ENCODE measurements around the gene THBS3. TPM values are rescaled to one million over a fixed set of nuclear protein-coding genes. Genes with fewer than 3 reads are reported as not detected.

The THBS3 gene
- total RNA-seq, 1 experiment from 2014 or later: 35.9 TPM

DNA sequence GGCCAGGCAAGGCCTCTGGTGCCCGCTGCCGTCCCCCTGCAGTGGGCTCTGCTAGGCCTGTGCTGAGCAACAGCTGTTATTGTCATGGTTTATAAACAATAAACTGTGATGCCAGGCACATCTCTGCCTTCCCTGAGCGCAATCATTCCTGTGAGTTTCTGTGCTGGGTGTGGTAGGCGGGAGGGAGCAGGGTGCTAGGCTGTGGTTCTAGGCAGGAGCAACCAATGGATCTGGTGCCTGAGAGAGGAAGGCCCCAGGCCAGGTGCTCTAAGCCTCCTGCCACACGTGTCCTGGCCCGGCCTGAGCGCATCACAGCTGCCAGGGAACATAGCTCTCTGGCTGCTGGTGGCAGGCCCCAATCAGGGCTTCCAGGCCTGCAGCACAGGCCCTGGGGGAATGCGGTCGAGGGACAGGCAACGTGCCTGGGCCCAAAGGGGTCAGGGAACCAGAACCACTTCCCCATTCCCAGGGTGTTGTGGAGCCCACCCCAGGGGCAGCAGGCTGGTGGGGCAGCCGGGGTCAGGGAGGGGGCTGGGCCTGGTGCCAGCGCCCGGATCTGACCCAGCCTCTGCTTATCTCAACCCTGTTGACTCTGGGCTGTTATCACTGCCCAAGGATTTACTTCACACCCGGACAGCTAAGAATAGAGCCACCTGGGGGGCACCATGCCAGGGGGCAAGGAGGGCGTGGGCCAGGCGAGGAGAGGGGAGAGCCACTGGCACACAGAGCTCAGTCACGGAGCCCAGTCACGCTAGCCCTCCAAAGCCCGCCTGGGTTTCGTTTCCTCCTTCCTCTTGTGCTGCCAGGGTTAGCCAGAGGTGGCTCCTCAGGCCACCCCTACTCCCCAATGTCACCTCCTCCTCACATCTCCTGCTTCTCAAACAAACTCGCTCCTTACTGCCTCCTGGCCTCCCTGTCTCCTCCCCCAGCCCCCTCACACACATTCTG, 22.6 kb downstream of the THBS3 start:
- BruUV-seq (replicated peaks): no TSS peak
- intact Hi-C loops (cut with micrococcal nuclease; ENCODE audit: unreplicated experiment): no loop called here
- ATAC-seq (0 out of 2 replicates have a peak, but pooled peaks have one; percentile 25), DNase-seq (ENCODE audit: low read depth, low spot score) (no peak)
- Histone ChIP-seq H3K36me3 (ENCODE audit: control insufficient read depth, insufficient read depth, low read length) (no peaks in the 10 kb centered on the region), H3K27ac (ENCODE audit: low read length) (no peak overlapping the region), H3K9me3 (ENCODE audit: control insufficient read depth, insufficient read depth, low read depth, low read length) (no peaks in the 10 kb centered on the region), H3K27me3 (ENCODE audit: control insufficient read depth, insufficient read depth, low read length) (no peaks in the 10 kb centered on the region), H3K4me1 (ENCODE audit: control insufficient read depth, insufficient read depth, low read length) (peaks cover 2% of the 10 kb centered on the region), H3K4me3 (ENCODE audit: low read depth in 2 of 2, low read length in 2 of 2) (no peak overlapping the region)
- TF ChIP-seq SIN3A (IDR thresholded peaks at IDR 0.05; ENCODE audit: borderline replicate concordance, insufficient read depth, low read depth, low read length) (no peak), TCF7L2 (IDR thresholded peaks at IDR 0.05; ENCODE audit: low read depth, low read length) (no peak), POLR2AphosphoS5 (IDR thresholded peaks at IDR 0.05; ENCODE audit: low read depth, low read length) (no peak)
- TF ChIP-seq, protein P1, sequence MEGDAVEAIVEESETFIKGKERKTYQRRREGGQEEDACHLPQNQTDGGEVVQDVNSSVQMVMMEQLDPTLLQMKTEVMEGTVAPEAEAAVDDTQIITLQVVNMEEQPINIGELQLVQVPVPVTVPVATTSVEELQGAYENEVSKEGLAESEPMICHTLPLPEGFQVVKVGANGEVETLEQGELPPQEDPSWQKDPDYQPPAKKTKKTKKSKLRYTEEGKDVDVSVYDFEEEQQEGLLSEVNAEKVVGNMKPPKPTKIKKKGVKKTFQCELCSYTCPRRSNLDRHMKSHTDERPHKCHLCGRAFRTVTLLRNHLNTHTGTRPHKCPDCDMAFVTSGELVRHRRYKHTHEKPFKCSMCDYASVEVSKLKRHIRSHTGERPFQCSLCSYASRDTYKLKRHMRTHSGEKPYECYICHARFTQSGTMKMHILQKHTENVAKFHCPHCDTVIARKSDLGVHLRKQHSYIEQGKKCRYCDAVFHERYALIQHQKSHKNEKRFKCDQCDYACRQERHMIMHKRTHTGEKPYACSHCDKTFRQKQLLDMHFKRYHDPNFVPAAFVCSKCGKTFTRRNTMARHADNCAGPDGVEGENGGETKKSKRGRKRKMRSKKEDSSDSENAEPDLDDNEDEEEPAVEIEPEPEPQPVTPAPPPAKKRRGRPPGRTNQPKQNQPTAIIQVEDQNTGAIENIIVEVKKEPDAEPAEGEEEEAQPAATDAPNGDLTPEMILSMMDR (IDR thresholded peaks at IDR 0.05): no peak
- TF ChIP-seq, protein P2, sequence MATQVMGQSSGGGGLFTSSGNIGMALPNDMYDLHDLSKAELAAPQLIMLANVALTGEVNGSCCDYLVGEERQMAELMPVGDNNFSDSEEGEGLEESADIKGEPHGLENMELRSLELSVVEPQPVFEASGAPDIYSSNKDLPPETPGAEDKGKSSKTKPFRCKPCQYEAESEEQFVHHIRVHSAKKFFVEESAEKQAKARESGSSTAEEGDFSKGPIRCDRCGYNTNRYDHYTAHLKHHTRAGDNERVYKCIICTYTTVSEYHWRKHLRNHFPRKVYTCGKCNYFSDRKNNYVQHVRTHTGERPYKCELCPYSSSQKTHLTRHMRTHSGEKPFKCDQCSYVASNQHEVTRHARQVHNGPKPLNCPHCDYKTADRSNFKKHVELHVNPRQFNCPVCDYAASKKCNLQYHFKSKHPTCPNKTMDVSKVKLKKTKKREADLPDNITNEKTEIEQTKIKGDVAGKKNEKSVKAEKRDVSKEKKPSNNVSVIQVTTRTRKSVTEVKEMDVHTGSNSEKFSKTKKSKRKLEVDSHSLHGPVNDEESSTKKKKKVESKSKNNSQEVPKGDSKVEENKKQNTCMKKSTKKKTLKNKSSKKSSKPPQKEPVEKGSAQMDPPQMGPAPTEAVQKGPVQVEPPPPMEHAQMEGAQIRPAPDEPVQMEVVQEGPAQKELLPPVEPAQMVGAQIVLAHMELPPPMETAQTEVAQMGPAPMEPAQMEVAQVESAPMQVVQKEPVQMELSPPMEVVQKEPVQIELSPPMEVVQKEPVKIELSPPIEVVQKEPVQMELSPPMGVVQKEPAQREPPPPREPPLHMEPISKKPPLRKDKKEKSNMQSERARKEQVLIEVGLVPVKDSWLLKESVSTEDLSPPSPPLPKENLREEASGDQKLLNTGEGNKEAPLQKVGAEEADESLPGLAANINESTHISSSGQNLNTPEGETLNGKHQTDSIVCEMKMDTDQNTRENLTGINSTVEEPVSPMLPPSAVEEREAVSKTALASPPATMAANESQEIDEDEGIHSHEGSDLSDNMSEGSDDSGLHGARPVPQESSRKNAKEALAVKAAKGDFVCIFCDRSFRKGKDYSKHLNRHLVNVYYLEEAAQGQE (IDR thresholded peaks at IDR 0.05; ENCODE audit: insufficient read depth in 1 of 2, low read depth in 2 of 2, low read length in 1 of 2): no peak
- in situ Hi-C loops (cut with HindIII; ENCODE audit: low pct_unique_long_range_greater_than_20kb, low sequenced_read_pairs): no loop called here
- ChIA-PET CTCF (no interaction called here), POLR2A (interaction anchor here (0.6 to 1.1 kb wide), 2 partner anchors 10 to 99 kb away, joined by 3 to 4 read pairs; no protein-coding TSS in a partner anchor)

DNA sequence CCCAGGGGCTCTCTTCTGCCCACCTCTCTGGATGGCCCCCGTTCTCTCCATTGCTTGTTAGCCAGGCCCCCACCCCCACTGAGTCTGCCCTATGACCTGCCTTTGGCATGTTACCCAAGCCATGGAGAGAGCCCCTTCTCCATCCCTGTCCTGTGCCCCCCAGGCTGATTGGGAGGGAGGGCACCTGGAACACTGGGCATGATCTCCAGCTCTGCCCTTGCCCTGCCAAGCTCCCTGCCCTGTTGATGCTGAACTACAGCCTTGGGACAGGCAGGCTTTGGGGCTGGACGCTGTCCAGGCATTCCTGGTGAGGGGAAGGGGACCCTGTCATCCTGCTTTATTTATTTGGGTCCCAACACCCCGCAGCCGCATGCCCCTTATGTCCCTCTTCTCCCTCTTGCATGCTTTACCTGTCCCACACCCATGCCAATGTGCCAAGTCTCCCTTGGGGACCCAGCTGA, 23.3 kb downstream of the THBS3 start:
- intact Hi-C loops (cut with micrococcal nuclease; ENCODE audit: unreplicated experiment) (no loop called here), in situ Hi-C loops (cut with HindIII; ENCODE audit: low pct_unique_long_range_greater_than_20kb, low sequenced_read_pairs) (no loop called here)
- TF ChIP-seq SIN3A (IDR thresholded peaks at IDR 0.05; ENCODE audit: borderline replicate concordance, insufficient read depth, low read depth, low read length) (no peak), TCF7L2 (IDR thresholded peaks at IDR 0.05; ENCODE audit: low read depth, low read length) (no peak), POLR2AphosphoS5 (IDR thresholded peaks at IDR 0.05; ENCODE audit: low read depth, low read length) (no peak)
- TF ChIP-seq, protein P2 (IDR thresholded peaks at IDR 0.05; ENCODE audit: insufficient read depth in 1 of 2, low read depth in 2 of 2, low read length in 1 of 2): no peak
- TF ChIP-seq, protein P1 (IDR thresholded peaks at IDR 0.05): no peak
- no peak for DNase-seq (ENCODE audit: low read depth, low spot score)
- peaks cover 2% of the 10 kb centered on the region for H3K4me1 ChIP-seq (ENCODE audit: control insufficient read depth, insufficient read depth, low read length)
- CTCF ChIA-PET: no interaction called here
- H3K27ac ChIP-seq (ENCODE audit: low read length): no peak overlapping the region
- H3K9me3 ChIP-seq (ENCODE audit: control insufficient read depth, insufficient read depth, low read depth, low read length): no peaks in the 10 kb centered on the region
- H3K4me3 ChIP-seq (ENCODE audit: low read depth in 2 of 2, low read length in 2 of 2): no peak overlapping the region
- H3K27me3 ChIP-seq (ENCODE audit: control insufficient read depth, insufficient read depth, low read length): no peaks in the 10 kb centered on the region
- H3K36me3 ChIP-seq (ENCODE audit: control insufficient read depth, insufficient read depth, low read length): no peaks in the 10 kb centered on the region
- ATAC-seq: no peak
- POLR2A ChIA-PET: interaction anchor here (0.6 kb wide), 1 partner anchor 99 kb away, joined by 3 read pairs; no protein-coding TSS in a partner anchor
- no TSS peak for BruUV-seq (replicated peaks)
